Activated CD8-positive, alpha-beta memory T cell treated with anti-CD3 and anti-CD28 coated beads, Interleukin-2, amount 50 U/mL, for 24 hours (primary cell): ENCODE data around the gene C1orf146.
"Not testable (repeated sequence)": the region's sequence is repeated elsewhere in the genome, so short reads cannot be mapped to it uniquely, and the experiment has no call there.

Source experiments
- DNase-seq: peaks from one replicate; pipeline ENCODE4 v3.0.0-alpha.2; 2020; ENCODE audit errors: extremely low read depth

Gene C1orf146

GRCh38 chr1:92274939-92275338, 57.2 kb downstream of the C1orf146 start:
- no peak for DNase-seq

DNA sequence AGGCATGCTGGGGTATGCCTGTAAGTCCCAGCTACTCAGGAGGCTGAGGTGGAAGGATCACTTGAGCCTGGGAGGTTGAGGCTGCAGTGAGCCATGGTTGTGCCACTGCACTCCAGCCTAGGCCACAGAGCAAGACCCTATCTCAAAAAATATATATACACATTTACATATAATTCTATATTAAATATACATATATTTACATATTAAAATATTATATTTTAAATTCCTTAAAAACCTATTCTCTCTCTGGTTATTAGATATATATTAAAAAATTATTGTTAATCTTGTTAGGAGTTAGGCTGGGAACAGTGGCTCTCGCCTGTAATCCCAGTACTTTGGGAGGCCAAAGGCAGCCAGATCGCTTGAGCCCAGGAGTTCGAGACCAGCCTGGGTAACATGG, 58.4 kb downstream of the C1orf146 start:
- no peak for DNase-seq

- DNase-seq: no peak
Measured at GRCh38 chr1:92277105-92277723, 59.5 kb downstream of the C1orf146 start.

GRCh38 chr1:92279781-92280180, 62.1 kb downstream of the C1orf146 start:
- not testable (repeated sequence) for DNase-seq

DNA sequence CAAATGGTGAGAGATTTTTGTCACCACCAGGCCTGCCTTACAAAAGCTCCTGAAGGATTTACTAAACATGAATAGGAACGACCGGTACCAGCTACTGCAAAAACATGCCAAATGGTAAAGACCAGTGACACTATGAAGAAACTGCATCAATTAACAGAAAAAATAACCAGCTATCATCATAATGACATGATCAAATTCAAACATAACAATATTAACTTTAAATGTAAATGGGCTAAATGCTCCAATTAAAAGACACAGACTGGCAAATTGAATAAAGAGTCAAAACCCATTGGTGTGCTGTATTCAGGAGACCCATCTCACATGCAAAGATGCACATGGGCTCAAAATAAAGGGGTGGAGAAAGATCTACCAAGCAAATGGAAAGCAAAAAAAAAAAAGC, 63.7 kb downstream of the C1orf146 start:
- DNase-seq: not testable (repeated sequence)

- no peak for DNase-seq
Measured at GRCh38 chr1:92291372-92291999, 73.8 kb downstream of the C1orf146 start.
